B cell (primary cell): ENCODE results near the gene MARCHF3.

Experiments
- EZH2 ChIP-seq: IDR thresholded peaks from 2 replicates; pipeline ENCODE4 v1.6.1; 2012; ENCODE audit warnings: borderline replicate concordance, low read depth, mild to moderate bottlenecking, moderate library complexity, low read length; ENCODE audit not compliant: insufficient read depth, poor library complexity, severe bottlenecking
- TF ChIP-seq, protein P1 (sequence below): fragments of 200-600 bp; IDR thresholded peaks from one replicate; pipeline ENCODE4 v1.8.0; 2022; ENCODE audit warnings: antibody characterized with exemption, mild to moderate bottlenecking

DNA sequence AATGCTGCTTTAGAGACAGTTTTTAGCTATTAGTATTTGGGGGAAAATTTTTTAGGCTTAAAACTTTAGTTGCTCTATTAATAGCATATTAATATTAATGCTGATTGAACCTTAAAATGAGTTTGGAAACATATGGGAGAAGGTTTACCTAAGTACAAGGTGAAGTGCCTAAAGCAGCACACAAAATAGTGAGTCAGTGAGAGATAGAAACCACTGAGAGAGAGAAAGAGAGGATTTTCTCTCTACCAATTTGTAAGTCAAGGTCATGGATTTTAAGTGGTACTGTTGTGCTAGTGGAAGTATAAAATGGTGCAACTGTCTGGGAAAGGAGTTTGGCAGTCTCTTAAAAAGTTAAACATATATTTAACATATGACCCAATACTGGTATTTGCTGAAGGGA, 64.9 kb downstream of the MARCHF3 start:
- TF ChIP-seq, protein P1, sequence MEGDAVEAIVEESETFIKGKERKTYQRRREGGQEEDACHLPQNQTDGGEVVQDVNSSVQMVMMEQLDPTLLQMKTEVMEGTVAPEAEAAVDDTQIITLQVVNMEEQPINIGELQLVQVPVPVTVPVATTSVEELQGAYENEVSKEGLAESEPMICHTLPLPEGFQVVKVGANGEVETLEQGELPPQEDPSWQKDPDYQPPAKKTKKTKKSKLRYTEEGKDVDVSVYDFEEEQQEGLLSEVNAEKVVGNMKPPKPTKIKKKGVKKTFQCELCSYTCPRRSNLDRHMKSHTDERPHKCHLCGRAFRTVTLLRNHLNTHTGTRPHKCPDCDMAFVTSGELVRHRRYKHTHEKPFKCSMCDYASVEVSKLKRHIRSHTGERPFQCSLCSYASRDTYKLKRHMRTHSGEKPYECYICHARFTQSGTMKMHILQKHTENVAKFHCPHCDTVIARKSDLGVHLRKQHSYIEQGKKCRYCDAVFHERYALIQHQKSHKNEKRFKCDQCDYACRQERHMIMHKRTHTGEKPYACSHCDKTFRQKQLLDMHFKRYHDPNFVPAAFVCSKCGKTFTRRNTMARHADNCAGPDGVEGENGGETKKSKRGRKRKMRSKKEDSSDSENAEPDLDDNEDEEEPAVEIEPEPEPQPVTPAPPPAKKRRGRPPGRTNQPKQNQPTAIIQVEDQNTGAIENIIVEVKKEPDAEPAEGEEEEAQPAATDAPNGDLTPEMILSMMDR, result no peak
- TF ChIP-seq EZH2, result no peak
